HepG2 (cell line): ENCODE results near the gene ARHGAP25. TPM values are rescaled to one million over a fixed set of nuclear protein-coding genes. Genes with fewer than 3 reads are reported as not detected.

Experiments
- ATAC-seq: fragments of 200-7000 bp; cut with Tn5 transposase; 3 replicates; pipeline ENCODE4 v1.9.1; 2020; ENCODE audit warnings: mild to moderate bottlenecking, moderate library complexity
- BruUV-seq: library from RNA; stranded (reverse); fragments of 400-500 nt; replicated peaks from 2 replicates; lab custom pipeline; 2021; lab: Mats Ljungman, UMichigan
- CTCF ChIA-PET: fragments of 300-600 bp; formaldehyde crosslinking; extraction: SDS; loops from one replicate; lab custom pipeline; 2021; ENCODE audit warnings: low total read pairs, inconsistent platforms, low intra/inter-chr PET ratio; lab: Yijun Ruan, JAX
- POLR2A ChIA-PET: fragments of 350-600 bp; sonication (Branson Sonifier 250); formaldehyde crosslinking; loops from one replicate; lab custom pipeline; 2020; ENCODE audit warnings: antibody characterized with exemption, inconsistent platforms; lab: Yijun Ruan, JAX
- DNase-seq: peaks from one replicate; pipeline ENCODE4 v3.0.0-alpha.2; 2015; ENCODE audit warnings: low spot score
- FAIRE-seq: peaks from 3 replicates; lab custom pipeline; 2011; peaks lifted over from hg19 to GRCh38; lab: Jason Lieb, UNC
- H2AFZ ChIP-seq: one replicate; pipeline ENCODE4 v1.6.1; 2011; ENCODE audit warnings: low read length, inconsistent platforms
- H3K27ac ChIP-seq: fragments of 300-600 bp; 3 replicates; pipeline ENCODE4 v1.8.0; 2011; ENCODE audit warnings: mixed run types, mild to moderate bottlenecking, mixed read lengths, low read length, inconsistent platforms; ENCODE audit not compliant: insufficient read depth; ENCODE audit errors: extremely low read length
- H3K27me3 ChIP-seq, 2 experiments: fragments of 200-600 bp in 1 of 2; 2 replicates in 1 of 2; 3 replicates in 1 of 2; pipeline versions ENCODE4 v1.6.0 to v1.8.0; 2011; ENCODE audit warnings: low read length in 2 of 2, mild to moderate bottlenecking in 2 of 2, moderate library complexity in 2 of 2, inconsistent platforms in 1 of 2; ENCODE audit not compliant: insufficient read depth in 2 of 2, control insufficient read depth in 1 of 2
- H3K36me3 ChIP-seq, 2 experiments: fragments of 200-600 bp in 1 of 2; replicated peaks in 1 of 2; 2 replicates in 1 of 2; 3 replicates in 1 of 2; pipeline versions ENCODE4 v1.5.1 to v1.8.0; 2011; ENCODE audit warnings: low read length in 2 of 2, inconsistent platforms in 1 of 2; ENCODE audit not compliant: insufficient read depth in 2 of 2, control insufficient read depth in 1 of 2
- H3K4me1 ChIP-seq: 2 replicates; pipeline ENCODE4 v1.5.1; 2012; ENCODE audit warnings: low read length, inconsistent platforms; ENCODE audit not compliant: insufficient read depth
- H3K4me2 ChIP-seq: 2 replicates; pipeline ENCODE4 v1.6.0; 2011; ENCODE audit warnings: low read depth, low read length, inconsistent platforms
- H3K4me3 ChIP-seq, 3 experiments: fragments of 200-600 bp in 1 of 3; sonication (generic), shearing (Covaris generic) in 1 of 3; replicated peaks in 1 of 3; 2 replicates each; pipeline ENCODE4 v1.5.1; 2011 to 2016; ENCODE audit warnings: low read length in 3 of 3, inconsistent platforms in 2 of 3, low read depth in 2 of 3, mild to moderate bottlenecking in 2 of 3, control low read depth in 1 of 3, mixed read lengths in 1 of 3; ENCODE audit not compliant: insufficient read depth in 1 of 3
- H3K79me2 ChIP-seq: one replicate; pipeline ENCODE4 v1.6.1; 2011; ENCODE audit warnings: low read length, inconsistent platforms; ENCODE audit not compliant: insufficient read depth
- H3K9ac ChIP-seq: 2 replicates; pipeline ENCODE4 v1.6.0; 2011; ENCODE audit warnings: mild to moderate bottlenecking, low read depth, low read length, inconsistent platforms; ENCODE audit not compliant: insufficient read depth
- H3K9me3 ChIP-seq: 2 replicates; pipeline ENCODE4 v1.5.1; 2012; ENCODE audit warnings: mild to moderate bottlenecking, low read length
- H4K20me1 ChIP-seq: 2 replicates; pipeline ENCODE4 v1.6.0; 2011; ENCODE audit warnings: inconsistent platforms, mild to moderate bottlenecking, low read length, moderate library complexity; ENCODE audit not compliant: insufficient read depth
- ARID4A ChIP-seq: sonication (generic); formaldehyde crosslinking; IDR thresholded peaks from 2 replicates; pipeline ENCODE4 v1.5.0; 2020; ENCODE audit warnings: mild to moderate bottlenecking, missing genetic modification reagents, borderline replicate concordance
- E2F5 ChIP-seq: sonication (generic); formaldehyde crosslinking; conservative IDR thresholded peaks from 2 replicates; pipeline ENCODE4 v1.4.0; 2020; ENCODE audit warnings: missing genetic modification reagents
- KLF15 ChIP-seq: sonication (generic); formaldehyde crosslinking; IDR thresholded peaks from 2 replicates; pipeline ENCODE4 v1.8.1; 2023; ENCODE audit warnings: borderline replicate concordance, mild to moderate bottlenecking, inconsistent platforms, missing genetic modification reagents, mixed read lengths
- MTA1 ChIP-seq: sonication (generic); formaldehyde crosslinking; IDR thresholded peaks from 2 replicates; pipeline ENCODE4 v1.4.0; 2020; ENCODE audit warnings: missing genetic modification reagents, mild to moderate bottlenecking, borderline replicate concordance
- MTERF4 ChIP-seq: sonication (generic); formaldehyde crosslinking; IDR thresholded peaks from 2 replicates; pipeline ENCODE4 v1.8.0; 2023; ENCODE audit warnings: mild to moderate bottlenecking, missing genetic modification reagents
- MYC ChIP-seq: sonication (generic); formaldehyde crosslinking; IDR thresholded peaks from 2 replicates; pipeline ENCODE4 v1.9.0; 2021; ENCODE audit warnings: missing genetic modification reagents, borderline replicate concordance
- REST ChIP-seq, 2 experiments: IDR thresholded peaks; 2 replicates each; pipeline ENCODE4 v1.6.1; 2011 to 2012; ENCODE audit warnings: low read length in 2 of 2, borderline replicate concordance in 1 of 2, low read depth in 1 of 2, mild to moderate bottlenecking in 1 of 2, moderate library complexity in 1 of 2
- ZFP62 ChIP-seq: sonication (generic); formaldehyde crosslinking; IDR thresholded peaks from 2 replicates; pipeline ENCODE4 v1.4.0; 2020; ENCODE audit warnings: missing genetic modification reagents
- ZNF20 ChIP-seq: sonication (generic); formaldehyde crosslinking; IDR thresholded peaks from 2 replicates; pipeline ENCODE4 v1.4.0; 2020; ENCODE audit warnings: mild to moderate bottlenecking, moderate library complexity, missing genetic modification reagents
- ZNF556 ChIP-seq: sonication (generic); formaldehyde crosslinking; IDR thresholded peaks from 2 replicates; pipeline ENCODE4 v1.4.0; 2020; ENCODE audit warnings: mild to moderate bottlenecking, missing genetic modification reagents, borderline replicate concordance
- ZNF678 ChIP-seq: sonication (generic); formaldehyde crosslinking; IDR thresholded peaks from 2 replicates; pipeline ENCODE4 v1.4.0; 2020; ENCODE audit warnings: mild to moderate bottlenecking, missing genetic modification reagents
- WGBS: methylation state at CpG from one replicate; pipeline ENCODE4 v1.1.6; 2017; ENCODE audit warnings: low lambda C conversion rate; 5-methylcytosine and 5-hydroxymethylcytosine counted together
- in situ Hi-C: cut with HindIII; loops from 2 replicates; pipeline ENCODE4 v1.10.0; 2017; ENCODE audit warnings: low pct_unique_long_range_greater_than_20kb; ENCODE audit not compliant: extremely low pct_ligation_motif_present
- intact Hi-C: fragments of 100-400 bp; cut with micrococcal nuclease; formaldehyde crosslinking; loops from one replicate; pipeline ENCODE4 v1.10.0; 2022; ENCODE audit not compliant: unreplicated experiment
- polyA plus RNA-seq, 8 experiments: library from polyadenylated mRNA; depleted of rRNA in 3 of 8; stranded (reverse) in 7 of 8; unstranded in 1 of 8; fragments of >200 nt; fragmentation: Illumina TruSeq in 4 of 8; extraction: Trizol in 4 of 8; gene quantifications; 2 replicates each; pipeline versions ENCODE4 v1.2.1 to v1.2.3, GENCODE V29; 2011 to 2016; ENCODE audit warnings: low read depth in 4 of 8, missing spikeins in 1 of 8, mixed read lengths in 1 of 8; ENCODE audit not compliant: insufficient read depth in 1 of 8
- total RNA-seq, 5 experiments: library from RNA; depleted of rRNA; stranded (reverse); fragments of >200 nt; fragmentation: Illumina TruSeq; extraction: Trizol; gene quantifications; 2 replicates each; pipeline ENCODE4 v1.2.3, GENCODE V29; 2016; ENCODE audit warnings: low read depth in 1 of 5

Gene ARHGAP25
- total and polyA plus RNA-seq, 2 of the 13 experiments (the other 11 are each of a cell fraction or from before 2014, with no cell fraction given), result not detected

- no TSS peak for BruUV-seq
- WGBS, result 17% methylated on average over 10 of the region's 10 CpGs
- Histone ChIP-seq H3K4me2 (no peak overlapping the region), H3K79me2 (no peaks in the 10 kb centered on the region), H3K27ac (no peak overlapping the region), H3K36me3 (no peaks in the 10 kb centered on the region), H3K27me3 (peaks cover 4 to 19% of the 10 kb centered on the region in 2 experiments; a peak in 3 of 5 replicates), H3K9ac (no peak overlapping the region), H3K4me3 (no peak overlapping the region), H4K20me1 (no peaks in the 10 kb centered on the region), H3K9me3 (0 out of 2 replicates have a peak, but pooled peaks cover 4% of the 10 kb centered on the region), H2AFZ (no peak overlapping the region), H3K4me1 (no peaks in the 10 kb centered on the region)
- no peak for TF ChIP-seq ZNF20 (CRISPR knock-in tag)
- TF ChIP-seq ARID4A (CRISPR knock-in tag), result no peak
- no peak for TF ChIP-seq REST (IDR thresholded peaks at IDR 0.05; ENCODE audit: borderline replicate concordance in 1 of 2, low read depth in 1 of 2, low read length in 2 of 2)
- TF ChIP-seq ZNF556 (CRISPR knock-in tag), result no peak
- no peak for TF ChIP-seq MTA1
- TF ChIP-seq MTERF4 (CRISPR knock-in tag), result no peak
- no peak for TF ChIP-seq ZNF678 (CRISPR knock-in tag)
- no peak for TF ChIP-seq E2F5 (CRISPR knock-in tag)
- TF ChIP-seq ZFP62, result no peak
- TF ChIP-seq MYC (CRISPR knock-in tag), result no peak
- TF ChIP-seq KLF15, result no peak
- no peak for FAIRE-seq
- intact Hi-C loops, result loop anchor here (5.0 kb wide), 1 partner anchor 69 kb away; no protein-coding TSS in a partner anchor
- ATAC-seq, result no peak
- no peak for DNase-seq
- CTCF ChIA-PET, result interaction anchor here (1.2 kb wide), 1 partner anchor 87 kb away, joined by 4 read pairs; no protein-coding TSS in a partner anchor
- in situ Hi-C loops, result no loop called here
- POLR2A ChIA-PET, result no interaction called here
These were observed 104.0 kb downstream of the ARHGAP25 start for GRCh38 chr2:68838641-68839040.
